ENCODE results near the gene LRP2.

DNA sequence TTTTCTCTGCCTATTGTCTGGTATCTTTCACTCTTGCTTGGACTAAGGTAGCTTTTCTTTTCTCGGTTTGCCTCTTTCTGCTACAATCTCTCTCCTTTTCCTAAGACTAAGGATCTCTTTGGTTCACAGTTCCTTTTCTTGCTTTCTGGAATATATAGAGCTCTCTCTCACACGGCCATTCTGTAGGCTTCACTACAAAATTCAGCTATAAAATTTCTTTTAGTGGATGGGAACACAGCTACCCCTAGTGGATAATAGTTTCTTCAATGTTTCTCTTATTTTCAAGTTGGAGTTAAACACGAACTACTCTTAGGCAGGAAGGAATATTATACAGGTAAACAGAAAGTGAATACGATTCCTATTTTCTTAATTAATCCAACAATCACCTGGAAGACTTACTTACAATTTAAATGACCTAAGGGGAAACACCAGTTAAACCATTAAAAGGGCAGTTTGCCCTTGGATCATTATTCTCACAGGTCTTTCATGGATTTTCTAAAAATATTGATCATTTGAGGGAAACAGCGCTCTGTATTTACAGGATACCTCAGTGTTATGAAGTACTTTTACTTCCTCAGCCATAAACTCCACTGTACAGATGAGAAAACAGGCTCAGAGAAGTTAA, 140.5 kb downstream of the LRP2 start:
- TF ChIP-seq POLR2A (IDR thresholded peaks at IDR 0.05) (no peak), CTCF (IDR thresholded peaks at IDR 0.05) (peak in 4 of 6 experiments; percentile 12 to 43 (median 34))

Measured in thyroid gland (tissue), 4 donors.